ENCODE data around the gene MAGI1. TPM values are rescaled to one million over a fixed set of nuclear protein-coding genes. Genes with fewer than 3 reads are reported as not detected.
"Not testable (repeated sequence)": the region's sequence is repeated elsewhere in the genome, so short reads cannot be mapped to it uniquely, and the experiment has no call there.

The MAGI1 gene
- total RNA-seq, 1 donor from 2014 or later, result 21.9 TPM

DNA sequence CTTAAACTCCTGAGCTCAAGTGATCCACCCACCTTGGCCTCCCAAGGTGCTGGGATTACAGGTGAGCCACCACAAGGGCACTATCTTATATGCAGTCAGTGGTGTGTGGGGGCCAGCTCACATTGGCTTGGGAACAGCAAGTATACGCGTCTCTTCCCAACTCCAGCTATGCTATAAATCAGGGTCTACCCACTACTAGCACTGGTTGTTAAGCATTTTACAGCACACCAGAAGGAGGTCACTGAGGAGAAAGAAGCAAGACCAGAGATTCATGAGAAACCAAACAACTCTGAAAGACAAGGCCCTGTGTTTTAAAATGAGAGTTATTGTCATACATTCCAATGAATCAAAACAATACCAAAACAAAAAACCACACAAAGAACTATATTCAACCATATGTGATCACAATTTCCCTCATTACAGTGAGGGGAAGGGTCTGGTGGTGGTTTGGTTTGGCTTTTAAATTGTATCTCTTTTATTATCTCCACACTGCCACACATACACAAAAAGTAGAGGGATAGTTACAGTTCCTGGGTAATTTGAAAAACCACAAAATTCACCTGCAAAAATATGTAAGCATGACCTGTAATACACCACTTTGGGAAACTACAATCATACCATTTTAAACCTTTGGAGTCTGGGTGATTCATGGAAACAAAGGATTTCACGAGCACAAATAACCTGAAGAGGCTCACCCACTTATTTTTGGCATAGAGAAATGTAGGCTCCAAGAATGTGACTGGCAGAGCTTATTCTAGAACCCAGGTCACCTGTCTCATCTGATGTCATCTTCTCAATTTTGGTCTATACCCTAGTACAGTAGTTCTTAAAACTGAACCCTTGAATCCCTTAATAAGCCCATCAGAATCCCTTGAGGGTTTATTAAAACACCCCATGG is 5.2 kb downstream of the MAGI1 start:
- Mint-ChIP-seq H3K36me3 (ENCODE audit: unreplicated experiment) (peaks cover 4% of the 10 kb centered on the region), H3K9me3 (ENCODE audit: unreplicated experiment) (no peaks in the 10 kb centered on the region), H3K4me1 (ENCODE audit: unreplicated experiment) (peaks cover 32% of the 10 kb centered on the region), H3K4me3 (ENCODE audit: unreplicated experiment) (no peak overlapping the region), H3K27ac (ENCODE audit: unreplicated experiment) (no peak overlapping the region), H3K27me3 (ENCODE audit: unreplicated experiment) (no peaks in the 10 kb centered on the region)
- no peak for DNase-seq (ENCODE audit: extremely low spot score, unreplicated experiment)
- TF ChIP-seq, protein P1, sequence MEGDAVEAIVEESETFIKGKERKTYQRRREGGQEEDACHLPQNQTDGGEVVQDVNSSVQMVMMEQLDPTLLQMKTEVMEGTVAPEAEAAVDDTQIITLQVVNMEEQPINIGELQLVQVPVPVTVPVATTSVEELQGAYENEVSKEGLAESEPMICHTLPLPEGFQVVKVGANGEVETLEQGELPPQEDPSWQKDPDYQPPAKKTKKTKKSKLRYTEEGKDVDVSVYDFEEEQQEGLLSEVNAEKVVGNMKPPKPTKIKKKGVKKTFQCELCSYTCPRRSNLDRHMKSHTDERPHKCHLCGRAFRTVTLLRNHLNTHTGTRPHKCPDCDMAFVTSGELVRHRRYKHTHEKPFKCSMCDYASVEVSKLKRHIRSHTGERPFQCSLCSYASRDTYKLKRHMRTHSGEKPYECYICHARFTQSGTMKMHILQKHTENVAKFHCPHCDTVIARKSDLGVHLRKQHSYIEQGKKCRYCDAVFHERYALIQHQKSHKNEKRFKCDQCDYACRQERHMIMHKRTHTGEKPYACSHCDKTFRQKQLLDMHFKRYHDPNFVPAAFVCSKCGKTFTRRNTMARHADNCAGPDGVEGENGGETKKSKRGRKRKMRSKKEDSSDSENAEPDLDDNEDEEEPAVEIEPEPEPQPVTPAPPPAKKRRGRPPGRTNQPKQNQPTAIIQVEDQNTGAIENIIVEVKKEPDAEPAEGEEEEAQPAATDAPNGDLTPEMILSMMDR (IDR thresholded peaks at IDR 0.05), result no peak

DNA sequence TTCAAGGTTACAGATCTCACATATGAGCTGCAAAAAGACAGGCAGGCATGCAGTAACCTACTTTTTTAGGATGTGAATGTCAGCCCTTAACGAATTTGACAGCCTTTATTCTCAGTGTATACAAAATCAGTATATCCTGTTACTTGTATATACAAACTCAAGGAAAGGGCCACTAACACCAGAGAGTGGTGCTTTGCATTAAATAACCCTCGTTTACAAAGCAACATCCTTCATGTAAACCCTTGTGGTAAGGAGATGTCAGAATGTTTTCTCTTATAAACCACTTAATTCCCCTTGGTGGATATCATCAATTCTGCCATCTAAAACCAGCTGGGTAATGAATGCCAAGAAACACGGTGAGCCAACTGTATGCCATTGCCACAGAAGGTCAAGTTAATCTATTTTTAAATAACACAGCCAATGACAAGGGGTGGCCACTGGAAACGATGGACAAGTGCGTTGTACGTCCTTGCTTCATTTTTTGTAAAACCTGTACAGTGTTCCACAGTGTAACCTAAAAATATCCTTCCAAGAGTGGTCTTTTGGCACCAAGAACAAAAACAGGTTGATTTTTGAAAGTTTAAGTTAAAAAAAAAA is 7.5 kb downstream of the MAGI1 start:
- H3K9me3 Mint-ChIP-seq (ENCODE audit: unreplicated experiment), result no peaks in the 10 kb centered on the region
- no peak for DNase-seq (ENCODE audit: extremely low spot score, unreplicated experiment)
- H3K27me3 Mint-ChIP-seq (ENCODE audit: unreplicated experiment), result no peaks in the 10 kb centered on the region
- H3K4me1 Mint-ChIP-seq (ENCODE audit: unreplicated experiment), result peaks cover 14% of the 10 kb centered on the region
- no peak overlapping the region for H3K27ac Mint-ChIP-seq (ENCODE audit: unreplicated experiment)
- H3K4me3 Mint-ChIP-seq (ENCODE audit: unreplicated experiment), result no peak overlapping the region
- TF ChIP-seq, protein P1 (IDR thresholded peaks at IDR 0.05), result no peak
- H3K36me3 Mint-ChIP-seq (ENCODE audit: unreplicated experiment), result peaks cover 4% of the 10 kb centered on the region

DNA sequence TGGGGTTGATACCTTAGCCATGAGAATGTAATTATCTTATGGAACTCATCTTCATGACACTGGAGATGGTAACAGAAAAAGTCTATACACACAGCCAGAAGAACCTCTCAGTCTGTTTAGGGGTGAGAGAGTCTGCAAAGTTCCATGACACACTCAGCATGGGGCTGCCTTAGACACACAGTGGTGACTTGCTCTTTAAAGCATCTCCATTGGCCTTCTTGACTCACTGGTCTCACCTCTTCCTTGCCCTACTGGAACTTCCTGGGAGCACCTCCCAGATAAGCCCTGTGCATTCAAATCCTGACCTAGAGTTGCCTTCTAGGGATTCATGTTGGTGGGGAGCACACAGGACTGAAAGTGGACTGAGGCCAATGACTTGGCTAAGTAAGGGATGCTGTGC is 9.3 kb downstream of the MAGI1 start:
- Mint-ChIP-seq H3K36me3 (ENCODE audit: unreplicated experiment) (no peaks in the 10 kb centered on the region), H3K4me3 (ENCODE audit: unreplicated experiment) (no peak overlapping the region), H3K9me3 (ENCODE audit: unreplicated experiment) (no peaks in the 10 kb centered on the region), H3K27ac (ENCODE audit: unreplicated experiment) (no peak overlapping the region), H3K4me1 (ENCODE audit: unreplicated experiment) (peaks cover 6% of the 10 kb centered on the region), H3K27me3 (ENCODE audit: unreplicated experiment) (no peaks in the 10 kb centered on the region)
- no peak for DNase-seq (ENCODE audit: extremely low spot score, unreplicated experiment)
- TF ChIP-seq, protein P1 (IDR thresholded peaks at IDR 0.05), result no peak

DNA sequence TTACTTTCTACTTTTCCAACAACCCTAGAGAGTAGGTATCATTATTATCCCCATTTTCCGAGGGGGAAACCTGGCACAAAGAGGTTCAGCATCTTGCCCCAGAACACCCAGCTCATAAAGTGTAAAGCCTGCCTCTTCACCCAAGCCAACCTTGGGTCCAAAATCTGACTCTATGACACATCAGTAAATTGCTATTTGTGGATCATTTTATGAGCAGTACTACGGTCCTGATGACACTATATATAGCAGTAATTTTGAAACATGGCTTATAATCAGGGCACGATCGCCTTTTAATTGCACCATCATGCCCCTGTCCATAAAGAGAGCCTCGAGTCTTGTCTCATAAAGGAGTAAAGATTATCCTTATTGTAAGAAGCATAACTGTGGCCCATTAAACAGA is 9.7 kb downstream of the MAGI1 start:
- no peak overlapping the region for H3K27ac Mint-ChIP-seq (ENCODE audit: unreplicated experiment)

DNA sequence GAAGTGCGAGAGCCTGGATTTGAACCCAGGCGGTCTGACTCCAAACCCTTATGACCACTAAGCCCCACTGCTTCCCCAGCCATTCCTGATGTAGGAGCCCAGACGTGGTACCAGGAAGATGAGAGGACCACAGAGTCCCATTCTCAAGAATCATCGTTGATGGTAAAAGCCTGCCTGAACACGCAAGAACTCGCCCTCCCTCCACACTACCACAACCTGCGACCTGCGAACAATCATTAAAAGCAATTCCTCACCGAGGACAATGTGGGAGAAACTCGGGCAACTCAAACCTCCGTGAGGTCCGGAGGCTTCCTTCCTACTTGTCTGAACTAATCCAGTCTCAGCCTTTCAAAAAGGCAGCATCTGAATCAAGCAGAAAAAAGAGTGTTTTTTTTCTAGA is 10.3 kb downstream of the MAGI1 start:
- no peak for DNase-seq (ENCODE audit: extremely low spot score, unreplicated experiment)
- Mint-ChIP-seq H3K9me3 (ENCODE audit: unreplicated experiment) (no peaks in the 10 kb centered on the region), H3K27me3 (ENCODE audit: unreplicated experiment) (no peaks in the 10 kb centered on the region), H3K4me3 (ENCODE audit: unreplicated experiment) (no peak overlapping the region), H3K36me3 (ENCODE audit: unreplicated experiment) (no peaks in the 10 kb centered on the region), H3K27ac (ENCODE audit: unreplicated experiment) (no peak overlapping the region), H3K4me1 (ENCODE audit: unreplicated experiment) (peaks cover 10% of the 10 kb centered on the region)
- TF ChIP-seq, protein P1 (IDR thresholded peaks at IDR 0.05), result no peak

More for the DNA sequence above, 9.7 kb downstream of the MAGI1 start:
- Mint-ChIP-seq H3K9me3 (ENCODE audit: unreplicated experiment) (no peaks in the 10 kb centered on the region), H3K4me1 (ENCODE audit: unreplicated experiment) (peaks cover 6% of the 10 kb centered on the region), H3K36me3 (ENCODE audit: unreplicated experiment) (no peaks in the 10 kb centered on the region), H3K27me3 (ENCODE audit: unreplicated experiment) (no peaks in the 10 kb centered on the region), H3K4me3 (ENCODE audit: unreplicated experiment) (no peak overlapping the region)
- TF ChIP-seq, protein P1 (IDR thresholded peaks at IDR 0.05), result no peak
- DNase-seq (ENCODE audit: extremely low spot score, unreplicated experiment), result no peak

DNA sequence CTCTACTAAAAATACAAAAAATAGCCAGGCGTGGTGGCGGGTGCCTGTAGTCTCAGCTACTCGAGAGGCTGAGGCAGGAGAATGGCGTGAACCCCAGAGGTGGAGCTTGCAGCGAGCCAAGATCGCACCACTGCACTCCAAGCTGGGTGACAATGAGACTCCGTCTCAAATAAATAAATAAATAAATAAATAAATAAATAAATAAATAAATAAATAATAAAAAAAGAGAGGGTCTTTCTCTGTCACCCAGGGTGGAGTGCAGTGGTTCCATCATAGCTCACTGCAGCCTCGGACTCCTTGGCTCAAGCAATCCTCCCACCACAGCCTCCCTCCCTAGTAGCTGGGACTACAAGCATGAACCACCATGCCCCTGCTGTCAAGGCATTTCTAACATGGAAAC is 11.6 kb downstream of the MAGI1 start:
- not testable (repeated sequence) for H3K4me3 Mint-ChIP-seq (ENCODE audit: unreplicated experiment); H3K36me3 Mint-ChIP-seq (ENCODE audit: unreplicated experiment); H3K27ac Mint-ChIP-seq (ENCODE audit: unreplicated experiment); H3K9me3 Mint-ChIP-seq (ENCODE audit: unreplicated experiment); H3K27me3 Mint-ChIP-seq (ENCODE audit: unreplicated experiment); DNase-seq (ENCODE audit: extremely low spot score, unreplicated experiment)
- H3K4me1 Mint-ChIP-seq (ENCODE audit: unreplicated experiment), result peaks cover 11% of the 10 kb centered on the region

Measured in osteocyte (in vitro differentiated cells).